Measurements from ENCODE around the gene PRCD. TPM values are rescaled to one million over a fixed set of nuclear protein-coding genes. Genes with fewer than 3 reads are reported as not detected.
"Not testable (repeated sequence)": the region's sequence is repeated elsewhere in the genome, so short reads cannot be mapped to it uniquely, and the experiment has no call there.

PRCD gene
- total and polyA plus RNA-seq, 2 donors (not counting 1 experiment from before 2014, with no cell fraction given) = 18.0 to 30.6 TPM

- H3K27me3 Mint-ChIP-seq; H4K20me1 ChIP-seq (ENCODE audit: control insufficient read depth, insufficient read depth, low read length, poor library complexity, severe bottlenecking); H3K79me2 ChIP-seq (ENCODE audit: control insufficient read depth, insufficient read depth, low read length); H3K36me3 ChIP-seq (replicated peaks in 1 of 2; ENCODE audit: control extremely low read depth in 1 of 2, control insufficient read depth in 1 of 2, extremely low read depth in 1 of 2, insufficient read depth in 2 of 2, low read length in 1 of 2); ATAC-seq (ENCODE audit: low read depth); H3K27me3 ChIP-seq (replicated peaks in 1 of 4; ENCODE audit: control extremely low read depth in 1 of 4, control insufficient read depth in 3 of 4, insufficient read depth in 4 of 4, low read length in 3 of 4); H3K4me2 ChIP-seq (replicated peaks; ENCODE audit: low read depth, low read length, poor library complexity, severe bottlenecking); DNase-seq; H2AFZ ChIP-seq (ENCODE audit: insufficient read depth, low read depth, low read length, poor library complexity, severe bottlenecking); intact Hi-C loops (cut with micrococcal nuclease); H3K9me3 ChIP-seq (ENCODE audit: control extremely low read depth in 1 of 3, control insufficient read depth in 2 of 3, insufficient read depth in 1 of 3, low read length in 2 of 3); H3K4me3 ChIP-seq (ENCODE audit: control extremely low read depth in 1 of 5, extremely low read depth in 1 of 5, insufficient read depth in 1 of 5, low read depth in 2 of 5, low read length in 4 of 5); H3K27ac ChIP-seq (ENCODE audit: low read length in 2 of 2); H3K9me3 Mint-ChIP-seq (ENCODE audit: insufficient read depth); H3K9ac ChIP-seq (ENCODE audit: low read length): not testable (repeated sequence)
- peak overlapping the region; percentile 73 for H3K27ac Mint-ChIP-seq
- H3K4me1 ChIP-seq (ENCODE audit: control insufficient read depth in 2 of 2, insufficient read depth in 2 of 2, low read length in 2 of 2) = peaks cover 17 to 18% of the 10 kb centered on the region in 2 donors
- POLR2A ChIA-PET = interaction anchor here (0.6 to 3.6 kb wide), 3 partner anchors 14 to 534 kb away, joined by 3 to 31 read pairs (median 3); no protein-coding TSS in a partner anchor
- 97% methylated on average over 5 of the region's 6 CpGs for WGBS (ENCODE audit: insufficient coverage)
- peak overlapping the region; percentile 15 for H3K4me3 Mint-ChIP-seq
- CTCF ChIA-PET = interaction anchor here (0.7 to 6.2 kb wide), 11 partner anchors 8 to 540 kb away, joined by 3 to 25 read pairs (median 3); no protein-coding TSS in a partner anchor
- peaks cover 31% of the 10 kb centered on the region for H3K4me1 Mint-ChIP-seq
Measured at GRCh38 chr17:76514355-76514754, 25.5 kb upstream of the PRCD start.

- DNase-seq = peak; percentile 93
- peak overlapping the region; percentile 71 to 84 for H3K27ac ChIP-seq (ENCODE audit: low read length in 2 of 2)
Measured at GRCh38 chr17:76515274-76515949, 24.4 kb upstream of the PRCD start.

More at GRCh38 chr17:76515274-76515949, 24.4 kb upstream of the PRCD start:
- no peaks in the 10 kb centered on the region for H4K20me1 ChIP-seq (ENCODE audit: control insufficient read depth, insufficient read depth, low read length, poor library complexity, severe bottlenecking)
- peaks cover 0 to 1% (median 0%) of the 10 kb centered on the region in 4 experiments for H3K27me3 ChIP-seq (replicated peaks in 1 of 4; ENCODE audit: control extremely low read depth in 1 of 4, control insufficient read depth in 3 of 4, insufficient read depth in 4 of 4, low read length in 3 of 4)
- peak overlapping the region; percentile 57 for H3K4me2 ChIP-seq (replicated peaks; ENCODE audit: low read depth, low read length, poor library complexity, severe bottlenecking)
- H2AFZ ChIP-seq (ENCODE audit: insufficient read depth, low read depth, low read length, poor library complexity, severe bottlenecking) = peak overlapping the region; percentile 74
- peak overlapping the region in 4 of 5 experiments; percentile 21 to 38 (median 26) for H3K4me3 ChIP-seq (ENCODE audit: control extremely low read depth in 1 of 5, extremely low read depth in 1 of 5, insufficient read depth in 1 of 5, low read depth in 2 of 5, low read length in 4 of 5)
- no peaks in the 10 kb centered on the region for H3K79me2 ChIP-seq (ENCODE audit: control insufficient read depth, insufficient read depth, low read length)
- peaks cover 17 to 18% of the 10 kb centered on the region in 2 donors for H3K4me1 ChIP-seq (ENCODE audit: control insufficient read depth in 2 of 2, insufficient read depth in 2 of 2, low read length in 2 of 2)
- H3K9me3 ChIP-seq (ENCODE audit: control extremely low read depth in 1 of 3, control insufficient read depth in 2 of 3, insufficient read depth in 1 of 3, low read length in 2 of 3) = no peaks in the 10 kb centered on the region
- Mint-ChIP-seq H3K27ac (peak overlapping the region; percentile 98), H3K4me3 (peak overlapping the region; percentile 85), H3K9me3 (ENCODE audit: insufficient read depth) (no peaks in the 10 kb centered on the region), H3K4me1 (peaks cover 31% of the 10 kb centered on the region), H3K27me3 (no peaks in the 10 kb centered on the region)
- peak; percentile 87 for ATAC-seq (ENCODE audit: low read depth)
- no peaks in the 10 kb centered on the region for H3K36me3 ChIP-seq (replicated peaks in 1 of 2; ENCODE audit: control extremely low read depth in 1 of 2, control insufficient read depth in 1 of 2, extremely low read depth in 1 of 2, insufficient read depth in 2 of 2, low read length in 1 of 2)
- 10% methylated on average over 22 of the region's 22 CpGs for WGBS (ENCODE audit: insufficient coverage)
- ChIA-PET CTCF (interaction anchor here (0.6 to 6.2 kb wide), 10 partner anchors 8 to 312 kb away, joined by 3 to 25 read pairs (median 8); no protein-coding TSS in a partner anchor), POLR2A (interaction anchor here (0.6 to 3.6 kb wide), 6 partner anchors 11 to 1619 kb away, joined by 3 to 31 read pairs (median 6); no protein-coding TSS in a partner anchor)
- H3K9ac ChIP-seq (ENCODE audit: low read length) = peak overlapping the region; percentile 45
- TF ChIP-seq CTCF (IDR thresholded peaks at IDR 0.05) = no peak
- TF ChIP-seq EZH2 (IDR thresholded peaks at IDR 0.05; ENCODE audit: borderline replicate concordance, insufficient read depth, low read depth, low read length, poor library complexity, severe bottlenecking) = no peak
- intact Hi-C loops (cut with micrococcal nuclease) = loop anchor here (1.0 kb wide), 2 partner anchors 12 to 34 kb away; no protein-coding TSS in a partner anchor
